ENCODE data around the gene SRCAP. TPM values are rescaled to one million over a fixed set of nuclear protein-coding genes. Genes with fewer than 3 reads are reported as not detected.

SRCAP gene
- total RNA-seq, 1 donor from 2014 or later, result 4.6 TPM

GRCh38 chr16:30715750-30716445 lies 16.9 kb downstream of the SRCAP start:
- Histone ChIP-seq H3K36me3 (peaks cover 11% of the 10 kb centered on the region), H3K4me3 (no peak overlapping the region), H3F3A (ENCODE audit: low read depth) (peaks cover 3% of the 10 kb centered on the region), H4K20me1 (ENCODE audit: low read depth) (peaks cover 28% of the 10 kb centered on the region), H3K9ac (no peak overlapping the region), H3K27me3 (no peaks in the 10 kb centered on the region), H3K79me2 (ENCODE audit: low read depth) (peaks cover 30% of the 10 kb centered on the region), H3K9me3 (ENCODE audit: low read depth) (no peaks in the 10 kb centered on the region), H3K27ac (no peak overlapping the region), H2AFZ (replicated peaks) (no peak overlapping the region), H3K4me1 (no peaks in the 10 kb centered on the region), H3K4me2 (no peak overlapping the region)
- TF ChIP-seq EZH2 (IDR thresholded peaks at IDR 0.05), result no peak
- TF ChIP-seq EZH2phosphoT487 (IDR thresholded peaks at IDR 0.05), result no peak
- no peak overlapping the region for H3K4me3 Mint-ChIP-seq
- no peaks in the 10 kb centered on the region for H3K4me1 Mint-ChIP-seq
- peak overlapping the region; percentile 35 for H3K27ac Mint-ChIP-seq
- DNase-seq (ENCODE audit: low spot score), result no peak
- peaks cover 52% of the 10 kb centered on the region for H3K36me3 Mint-ChIP-seq
- H3K27me3 Mint-ChIP-seq (ENCODE audit: insufficient read depth, low read depth), result no peaks in the 10 kb centered on the region
- no peaks in the 10 kb centered on the region for H3K9me3 Mint-ChIP-seq

DNA sequence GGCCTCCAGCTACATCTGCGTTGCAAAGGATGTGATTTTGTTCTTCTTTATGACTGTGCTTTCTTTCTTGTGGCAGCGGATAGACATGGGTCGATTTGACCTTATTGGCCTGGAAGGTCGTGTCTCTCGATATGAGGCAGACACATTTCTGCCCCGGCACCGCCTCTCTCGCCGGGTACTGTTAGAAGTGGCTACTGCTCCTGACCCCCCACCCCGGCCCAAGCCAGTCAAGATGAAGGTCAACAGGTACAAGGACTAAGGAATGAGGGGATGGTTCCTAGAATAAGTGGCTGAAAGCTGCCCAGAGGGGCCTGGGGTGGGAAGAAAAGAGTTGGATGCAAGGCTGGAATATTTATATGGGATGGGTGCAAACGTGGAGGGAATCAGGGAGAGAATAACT lies 21.1 kb downstream of the SRCAP start:
- no peaks in the 10 kb centered on the region for H3F3A ChIP-seq (ENCODE audit: low read depth)
- no peak overlapping the region for H3K27ac ChIP-seq
- no peak overlapping the region for H2AFZ ChIP-seq (replicated peaks)
- no peak overlapping the region for H3K9ac ChIP-seq
- H3K27ac Mint-ChIP-seq, result no peak overlapping the region
- peaks cover 5% of the 10 kb centered on the region for H3K36me3 ChIP-seq
- H3K9me3 ChIP-seq (ENCODE audit: low read depth), result no peaks in the 10 kb centered on the region
- no peak overlapping the region for H3K4me3 ChIP-seq
- H3K27me3 ChIP-seq, result no peaks in the 10 kb centered on the region
- no peaks in the 10 kb centered on the region for H3K9me3 Mint-ChIP-seq
- H3K4me3 Mint-ChIP-seq, result no peak overlapping the region
- H3K27me3 Mint-ChIP-seq (ENCODE audit: insufficient read depth, low read depth), result no peaks in the 10 kb centered on the region
- peaks cover 35% of the 10 kb centered on the region for H4K20me1 ChIP-seq (ENCODE audit: low read depth)
- H3K79me2 ChIP-seq (ENCODE audit: low read depth), result peaks cover 30% of the 10 kb centered on the region
- H3K4me2 ChIP-seq, result no peak overlapping the region
- no peak for TF ChIP-seq CTCF (IDR thresholded peaks at IDR 0.05)
- no peak for TF ChIP-seq EZH2phosphoT487 (IDR thresholded peaks at IDR 0.05)
- TF ChIP-seq EZH2 (IDR thresholded peaks at IDR 0.05), result no peak
- peaks cover 56% of the 10 kb centered on the region for H3K36me3 Mint-ChIP-seq
- H3K4me1 Mint-ChIP-seq, result no peaks in the 10 kb centered on the region
- DNase-seq (ENCODE audit: low spot score), result no peak
- H3K4me1 ChIP-seq, result no peaks in the 10 kb centered on the region

GRCh38 chr16:30720694-30721093 lies 21.7 kb downstream of the SRCAP start:
- TF ChIP-seq CTCF (IDR thresholded peaks at IDR 0.05), result no peak
- TF ChIP-seq EZH2 (IDR thresholded peaks at IDR 0.05), result no peak
- no peak for TF ChIP-seq EZH2phosphoT487 (IDR thresholded peaks at IDR 0.05)
- no peaks in the 10 kb centered on the region for H3K9me3 Mint-ChIP-seq
- H3K4me2 ChIP-seq, result no peak overlapping the region
- peaks cover 37% of the 10 kb centered on the region for H4K20me1 ChIP-seq (ENCODE audit: low read depth)
- peaks cover 53% of the 10 kb centered on the region for H3K36me3 Mint-ChIP-seq
- H3K4me3 Mint-ChIP-seq, result no peak overlapping the region
- H3K4me3 ChIP-seq, result no peak overlapping the region
- no peak overlapping the region for H3K9ac ChIP-seq
- H3K27me3 Mint-ChIP-seq (ENCODE audit: insufficient read depth, low read depth), result no peaks in the 10 kb centered on the region
- H3K9me3 ChIP-seq (ENCODE audit: low read depth), result no peaks in the 10 kb centered on the region
- H3K79me2 ChIP-seq (ENCODE audit: low read depth), result peaks cover 33% of the 10 kb centered on the region
- no peaks in the 10 kb centered on the region for H3K4me1 Mint-ChIP-seq
- H3F3A ChIP-seq (ENCODE audit: low read depth), result no peaks in the 10 kb centered on the region
- no peak overlapping the region for H3K27ac ChIP-seq
- no peaks in the 10 kb centered on the region for H3K27me3 ChIP-seq
- H3K4me1 ChIP-seq, result no peaks in the 10 kb centered on the region
- H3K36me3 ChIP-seq, result peaks cover 6% of the 10 kb centered on the region
- H2AFZ ChIP-seq (replicated peaks), result no peak overlapping the region
- H3K27ac Mint-ChIP-seq, result no peak overlapping the region
- DNase-seq (ENCODE audit: low spot score), result no peak

GRCh38 chr16:30721167-30721566 lies 22.2 kb downstream of the SRCAP start:
- Histone ChIP-seq H3K4me2 (no peak overlapping the region), H3K4me1 (no peaks in the 10 kb centered on the region), H4K20me1 (ENCODE audit: low read depth) (peaks cover 41% of the 10 kb centered on the region), H3K79me2 (ENCODE audit: low read depth) (peaks cover 38% of the 10 kb centered on the region), H3K9ac (no peak overlapping the region), H3K27ac (no peak overlapping the region), H3K9me3 (ENCODE audit: low read depth) (no peaks in the 10 kb centered on the region), H3F3A (ENCODE audit: low read depth) (no peaks in the 10 kb centered on the region), H3K36me3 (peaks cover 11% of the 10 kb centered on the region), H3K4me3 (no peak overlapping the region), H3K27me3 (no peaks in the 10 kb centered on the region), H2AFZ (replicated peaks) (no peak overlapping the region)
- Mint-ChIP-seq H3K27me3 (ENCODE audit: insufficient read depth, low read depth) (no peaks in the 10 kb centered on the region), H3K4me1 (no peaks in the 10 kb centered on the region), H3K27ac (no peak overlapping the region), H3K9me3 (no peaks in the 10 kb centered on the region), H3K4me3 (no peak overlapping the region), H3K36me3 (peaks cover 49% of the 10 kb centered on the region)
- no peak for DNase-seq (ENCODE audit: low spot score)
- TF ChIP-seq EZH2phosphoT487 (IDR thresholded peaks at IDR 0.05) (no peak), CTCF (IDR thresholded peaks at IDR 0.05) (no peak), EZH2 (IDR thresholded peaks at IDR 0.05) (no peak)

All from neural progenitor cell (in vitro differentiated cells).